ENCODE data around the gene RAD51B. TPM values are rescaled to one million over a fixed set of nuclear protein-coding genes. Genes with fewer than 3 reads are reported as not detected.

The RAD51B gene
- polyA plus RNA-seq, 1 donor (not counting 4 experiments of a cell fraction or from before 2014, with no cell fraction given) = 13.3 TPM

- no peaks in the 10 kb centered on the region for H3K9me1 ChIP-seq (ENCODE audit: control insufficient read depth, extremely low read depth, insufficient read depth, low read length)
- H3K27ac ChIP-seq (ENCODE audit: control insufficient read depth, insufficient read depth, low read length) = no peak overlapping the region
- H3K36me3 ChIP-seq (ENCODE audit: control insufficient read depth in 2 of 2, extremely low read depth in 1 of 2, insufficient read depth in 2 of 2, low read length in 2 of 2) = no peaks in the 10 kb centered on the region
- no peak for TF ChIP-seq EZH2 (IDR thresholded peaks at IDR 0.05; ENCODE audit: low read length)
- TF ChIP-seq, protein P1, sequence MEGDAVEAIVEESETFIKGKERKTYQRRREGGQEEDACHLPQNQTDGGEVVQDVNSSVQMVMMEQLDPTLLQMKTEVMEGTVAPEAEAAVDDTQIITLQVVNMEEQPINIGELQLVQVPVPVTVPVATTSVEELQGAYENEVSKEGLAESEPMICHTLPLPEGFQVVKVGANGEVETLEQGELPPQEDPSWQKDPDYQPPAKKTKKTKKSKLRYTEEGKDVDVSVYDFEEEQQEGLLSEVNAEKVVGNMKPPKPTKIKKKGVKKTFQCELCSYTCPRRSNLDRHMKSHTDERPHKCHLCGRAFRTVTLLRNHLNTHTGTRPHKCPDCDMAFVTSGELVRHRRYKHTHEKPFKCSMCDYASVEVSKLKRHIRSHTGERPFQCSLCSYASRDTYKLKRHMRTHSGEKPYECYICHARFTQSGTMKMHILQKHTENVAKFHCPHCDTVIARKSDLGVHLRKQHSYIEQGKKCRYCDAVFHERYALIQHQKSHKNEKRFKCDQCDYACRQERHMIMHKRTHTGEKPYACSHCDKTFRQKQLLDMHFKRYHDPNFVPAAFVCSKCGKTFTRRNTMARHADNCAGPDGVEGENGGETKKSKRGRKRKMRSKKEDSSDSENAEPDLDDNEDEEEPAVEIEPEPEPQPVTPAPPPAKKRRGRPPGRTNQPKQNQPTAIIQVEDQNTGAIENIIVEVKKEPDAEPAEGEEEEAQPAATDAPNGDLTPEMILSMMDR (optimal IDR thresholded peaks at IDR 0.05 in 1 of 3, IDR thresholded peaks at IDR 0.05 in 1 of 3, conservative IDR thresholded peaks at IDR 0.05 in 1 of 3; ENCODE audit: extremely low read depth in 1 of 3, insufficient read depth in 2 of 3, low read length in 3 of 3) = no peak
- DNase-seq (ENCODE audit: low read depth, low spot score) (no peak), FAIRE-seq (no peak)
- H2AFZ ChIP-seq (ENCODE audit: control insufficient read depth, low read length) = no peak overlapping the region
- H3K4me1 ChIP-seq (ENCODE audit: control insufficient read depth, extremely low read depth, insufficient read depth, low read length) = peaks cover 24% of the 10 kb centered on the region
- H3K4me3 ChIP-seq (ENCODE audit: control insufficient read depth in 2 of 3, extremely low read depth in 1 of 3, insufficient read depth in 2 of 3, low read depth in 1 of 3, low read length in 3 of 3) = no peak overlapping the region
- H3K4me2 ChIP-seq (ENCODE audit: control insufficient read depth, extremely low read depth, insufficient read depth, low read depth, low read length) = no peak overlapping the region
- no peaks in the 10 kb centered on the region for H4K20me1 ChIP-seq (ENCODE audit: control insufficient read depth, extremely low read depth, insufficient read depth, low read length)
- dilution Hi-C loops (cut with MboI; ENCODE audit: extremely low pct_ligation_motif_present, low sequenced_read_pairs) = no loop called here
- no peak overlapping the region for H3K9ac ChIP-seq (ENCODE audit: control insufficient read depth, extremely low read depth, insufficient read depth, low read length)
- H3K9me3 ChIP-seq (ENCODE audit: control insufficient read depth, low read depth, low read length) = no peaks in the 10 kb centered on the region
- H3K27me3 ChIP-seq (ENCODE audit: control insufficient read depth, extremely low read depth, insufficient read depth, low read length) = no peaks in the 10 kb centered on the region
- H3K79me2 ChIP-seq (ENCODE audit: control insufficient read depth, insufficient read depth, low read length) = no peaks in the 10 kb centered on the region
Measured at GRCh38 chr14:68363843-68364767, 544.5 kb downstream of the RAD51B start.

GRCh38 chr14:68364792-68365192, 545.2 kb downstream of the RAD51B start:
- FAIRE-seq = no peak

More at GRCh38 chr14:68364792-68365192, 545.2 kb downstream of the RAD51B start:
- H3K36me3 ChIP-seq (ENCODE audit: control insufficient read depth in 2 of 2, extremely low read depth in 1 of 2, insufficient read depth in 2 of 2, low read length in 2 of 2) = no peaks in the 10 kb centered on the region
- no peaks in the 10 kb centered on the region for H3K9me1 ChIP-seq (ENCODE audit: control insufficient read depth, extremely low read depth, insufficient read depth, low read length)
- H3K79me2 ChIP-seq (ENCODE audit: control insufficient read depth, insufficient read depth, low read length) = no peaks in the 10 kb centered on the region
- dilution Hi-C loops (cut with MboI; ENCODE audit: extremely low pct_ligation_motif_present, low sequenced_read_pairs) = no loop called here
- TF ChIP-seq, protein P1 (optimal IDR thresholded peaks at IDR 0.05 in 1 of 3, IDR thresholded peaks at IDR 0.05 in 1 of 3, conservative IDR thresholded peaks at IDR 0.05 in 1 of 3; ENCODE audit: extremely low read depth in 1 of 3, insufficient read depth in 2 of 3, low read length in 3 of 3) = no peak
- TF ChIP-seq EZH2 (IDR thresholded peaks at IDR 0.05; ENCODE audit: low read length) = no peak
- peaks cover 22% of the 10 kb centered on the region for H3K4me1 ChIP-seq (ENCODE audit: control insufficient read depth, extremely low read depth, insufficient read depth, low read length)
- no peak for DNase-seq (ENCODE audit: low read depth, low spot score)
- no peak overlapping the region for H3K9ac ChIP-seq (ENCODE audit: control insufficient read depth, extremely low read depth, insufficient read depth, low read length)
- no peak overlapping the region for H3K4me2 ChIP-seq (ENCODE audit: control insufficient read depth, extremely low read depth, insufficient read depth, low read depth, low read length)
- peak overlapping the region; percentile 12 for H3K27ac ChIP-seq (ENCODE audit: control insufficient read depth, insufficient read depth, low read length)
- H3K4me3 ChIP-seq (ENCODE audit: control insufficient read depth in 2 of 3, extremely low read depth in 1 of 3, insufficient read depth in 2 of 3, low read depth in 1 of 3, low read length in 3 of 3) = no peak overlapping the region
- H4K20me1 ChIP-seq (ENCODE audit: control insufficient read depth, extremely low read depth, insufficient read depth, low read length) = no peaks in the 10 kb centered on the region
- no peaks in the 10 kb centered on the region for H3K27me3 ChIP-seq (ENCODE audit: control insufficient read depth, extremely low read depth, insufficient read depth, low read length)
- H2AFZ ChIP-seq (ENCODE audit: control insufficient read depth, low read length) = no peak overlapping the region
- H3K9me3 ChIP-seq (ENCODE audit: control insufficient read depth, low read depth, low read length) = no peaks in the 10 kb centered on the region

Data from keratinocyte (primary cell).